Erythroblast (primary cell): ENCODE data around the gene NPHP4.

Source experiments
- GATA1 ChIP-seq: IDR thresholded peaks from 2 replicates; pipeline ENCODE4 v1.6.1; 2011; ENCODE audit warnings: low read depth, mild to moderate bottlenecking, control low read depth, low read length, moderate library complexity
- POLR2A ChIP-seq: IDR thresholded peaks from 2 replicates; pipeline ENCODE4 v1.6.1; 2011; ENCODE audit warnings: mild to moderate bottlenecking, low read length

DNA sequence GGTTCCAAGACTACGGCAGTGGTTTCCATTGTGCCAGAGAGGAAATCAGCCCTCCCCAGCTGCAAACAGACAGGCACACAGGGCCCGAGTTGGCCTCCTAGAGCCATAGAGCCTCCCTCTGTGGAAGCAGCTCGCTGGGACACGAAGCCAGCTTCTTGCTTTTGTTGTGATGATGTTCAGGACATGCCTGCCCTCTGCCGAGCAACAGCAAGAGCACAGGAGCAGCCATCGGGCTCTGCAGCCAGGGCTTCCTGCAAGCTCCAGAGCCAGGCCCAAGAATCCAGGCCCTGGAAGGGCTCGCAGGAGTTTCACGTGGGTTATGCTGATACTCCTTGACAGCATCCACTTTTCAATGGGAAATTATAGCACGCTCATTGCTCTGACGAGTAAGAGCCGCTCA is 18.5 kb downstream of the NPHP4 start:
- TF ChIP-seq POLR2A (no peak), GATA1 (no peak)
